A673 (cell line): Measurements from ENCODE around the gene AKAP1. TPM values are rescaled to one million over a fixed set of nuclear protein-coding genes. Genes with fewer than 3 reads are reported as not detected.

Source experiments
- BruUV-seq: library from RNA; stranded (reverse); fragments of 400-500 nt; replicated peaks from 2 replicates; lab custom pipeline; 2021; lab: Mats Ljungman, UMichigan
- CTCF ChIA-PET: fragments of 300-600 bp; sonication (Branson Sonifier 250); formaldehyde crosslinking; loops from one replicate; lab custom pipeline; 2022; ENCODE audit warnings: antibody characterized with exemption; lab: Charles Lee
- POLR2A ChIA-PET: fragments of 300-600 bp; sonication (Branson Sonifier 250); formaldehyde crosslinking; loops from one replicate; lab custom pipeline; 2022; ENCODE audit warnings: antibody characterized with exemption; ENCODE audit not compliant: low non-redundant PET; lab: Charles Lee
- DNase-seq: peaks from one replicate; pipeline ENCODE4 v3.0.0-alpha.2; 2015; ENCODE audit warnings: low spot score
- H3K27ac ChIP-seq: fragments of 200-600 bp; sonication (generic); 2 replicates; pipeline ENCODE4 v1.5.1; 2016; ENCODE audit warnings: mixed run types, low read depth, mild to moderate bottlenecking, mixed read lengths, antibody characterized with exemption, low read length; ENCODE audit not compliant: poor library complexity, severe bottlenecking
- H3K27me3 ChIP-seq: fragments of 200-600 bp; sonication (generic); replicated peaks from 2 replicates; pipeline ENCODE4 v1.6.1; 2017; ENCODE audit warnings: mixed run types, low read depth, mild to moderate bottlenecking, mixed read lengths, antibody characterized with exemption, low read length; ENCODE audit not compliant: insufficient read depth, poor library complexity
- H3K36me3 ChIP-seq: fragments of 200-600 bp; sonication (generic); 2 replicates; pipeline ENCODE4 v1.6.1; 2016; ENCODE audit warnings: mixed run types, mild to moderate bottlenecking, mixed read lengths, antibody characterized with exemption, low read length; ENCODE audit not compliant: insufficient read depth, poor library complexity, severe bottlenecking
- H3K4me1 ChIP-seq: fragments of 200-600 bp; sonication (generic); 2 replicates; pipeline ENCODE4 v1.6.1; 2017; ENCODE audit warnings: mixed run types, mild to moderate bottlenecking, mixed read lengths, antibody characterized with exemption, low read length; ENCODE audit not compliant: insufficient read depth, poor library complexity, severe bottlenecking
- H3K4me3 ChIP-seq: fragments of 200-600 bp; sonication (generic); 2 replicates; pipeline ENCODE4 v1.5.1; 2016; ENCODE audit warnings: low read depth, mixed run types, mild to moderate bottlenecking, mixed read lengths, low read length; ENCODE audit not compliant: poor library complexity, severe bottlenecking
- H3K9me3 ChIP-seq: fragments of 200-600 bp; sonication (generic); 2 replicates; pipeline ENCODE4 v1.6.1; 2016; ENCODE audit warnings: mixed run types, low read depth, mild to moderate bottlenecking, mixed read lengths, antibody characterized with exemption, low read length; ENCODE audit not compliant: poor library complexity, severe bottlenecking
- EZH2 ChIP-seq: fragments of 200-600 bp; sonication (generic); IDR thresholded peaks from 2 replicates; pipeline ENCODE4 v1.6.1; 2017; ENCODE audit warnings: borderline replicate concordance, low read depth, mild to moderate bottlenecking, mixed read lengths, antibody characterized with exemption, low read length; ENCODE audit not compliant: poor library complexity, severe bottlenecking
- intact Hi-C: fragments of 100-400 bp; cut with micrococcal nuclease; formaldehyde crosslinking; loops from one replicate; pipeline ENCODE4 v1.10.0; 2022; ENCODE audit not compliant: unreplicated experiment
- total RNA-seq: library from RNA; stranded (reverse); gene quantifications from 2 replicates; pipeline ENCODE4 v1.2.3, GENCODE V29; 2021
- TF ChIP-seq, protein P1 (sequence below): fragments of 300-800, 200-600 bp; sonication (generic); conservative IDR thresholded peaks from 2 replicates; pipeline ENCODE4 v1.5.1; 2017; ENCODE audit warnings: low read depth, mild to moderate bottlenecking, antibody characterized with exemption, low read length, moderate library complexity, mixed read lengths

The AKAP1 gene
- total RNA-seq, 1 experiment from 2014 or later, result 43.4 TPM

DNA sequence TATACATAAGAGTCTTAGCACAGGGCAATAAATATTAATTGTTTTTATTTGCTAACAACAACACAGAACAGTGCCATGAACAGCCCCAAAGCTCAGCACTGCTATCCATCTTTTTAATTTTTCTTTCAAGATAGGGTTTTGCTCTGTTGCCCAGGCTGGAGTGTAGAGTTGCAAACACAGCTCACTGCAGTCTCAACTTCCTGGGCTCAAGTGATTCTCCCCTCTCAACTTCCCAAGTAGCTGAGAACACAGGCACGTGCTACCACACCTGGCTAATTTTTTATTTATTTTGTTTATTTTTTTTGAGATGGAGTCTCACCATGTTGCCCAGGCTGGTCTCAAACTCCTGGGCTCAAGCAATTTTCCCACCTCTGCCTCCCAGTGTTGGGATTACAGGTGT is 47.6 kb upstream of the AKAP1 start:
- ChIA-PET POLR2A (no interaction called here), CTCF (no interaction called here)
- no TSS peak for BruUV-seq
- H3K27ac ChIP-seq, result no peak overlapping the region
- peaks cover 25% of the 10 kb centered on the region for H3K27me3 ChIP-seq
- intact Hi-C loops, result no loop called here
- TF ChIP-seq EZH2, result no peak
- TF ChIP-seq, protein P1, sequence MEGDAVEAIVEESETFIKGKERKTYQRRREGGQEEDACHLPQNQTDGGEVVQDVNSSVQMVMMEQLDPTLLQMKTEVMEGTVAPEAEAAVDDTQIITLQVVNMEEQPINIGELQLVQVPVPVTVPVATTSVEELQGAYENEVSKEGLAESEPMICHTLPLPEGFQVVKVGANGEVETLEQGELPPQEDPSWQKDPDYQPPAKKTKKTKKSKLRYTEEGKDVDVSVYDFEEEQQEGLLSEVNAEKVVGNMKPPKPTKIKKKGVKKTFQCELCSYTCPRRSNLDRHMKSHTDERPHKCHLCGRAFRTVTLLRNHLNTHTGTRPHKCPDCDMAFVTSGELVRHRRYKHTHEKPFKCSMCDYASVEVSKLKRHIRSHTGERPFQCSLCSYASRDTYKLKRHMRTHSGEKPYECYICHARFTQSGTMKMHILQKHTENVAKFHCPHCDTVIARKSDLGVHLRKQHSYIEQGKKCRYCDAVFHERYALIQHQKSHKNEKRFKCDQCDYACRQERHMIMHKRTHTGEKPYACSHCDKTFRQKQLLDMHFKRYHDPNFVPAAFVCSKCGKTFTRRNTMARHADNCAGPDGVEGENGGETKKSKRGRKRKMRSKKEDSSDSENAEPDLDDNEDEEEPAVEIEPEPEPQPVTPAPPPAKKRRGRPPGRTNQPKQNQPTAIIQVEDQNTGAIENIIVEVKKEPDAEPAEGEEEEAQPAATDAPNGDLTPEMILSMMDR, result no peak
- no peaks in the 10 kb centered on the region for H3K9me3 ChIP-seq
- H3K4me3 ChIP-seq, result no peak overlapping the region
- no peaks in the 10 kb centered on the region for H3K4me1 ChIP-seq
- DNase-seq, result no peak
- no peaks in the 10 kb centered on the region for H3K36me3 ChIP-seq

DNA sequence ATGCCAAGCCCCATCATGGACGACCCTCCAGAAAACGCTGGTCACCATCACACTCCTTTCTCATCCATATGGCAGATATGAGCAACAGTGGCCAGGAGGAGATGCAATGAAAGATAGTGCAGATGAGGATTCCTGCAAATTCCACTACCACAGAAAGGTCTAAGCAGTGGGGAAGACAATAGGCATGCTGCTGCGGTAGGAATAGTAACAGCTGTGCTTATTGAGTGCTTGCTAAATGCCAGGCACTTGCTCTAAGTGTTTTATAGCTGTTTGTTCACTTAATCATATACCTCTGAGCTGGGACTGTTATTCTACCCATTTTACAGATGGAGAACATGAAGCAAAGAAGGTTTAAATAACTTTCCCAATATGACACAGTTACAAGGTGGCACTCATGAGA is 46.6 kb upstream of the AKAP1 start:
- no peaks in the 10 kb centered on the region for H3K36me3 ChIP-seq
- CTCF ChIA-PET, result no interaction called here
- H3K27me3 ChIP-seq, result peaks cover 30% of the 10 kb centered on the region
- no peaks in the 10 kb centered on the region for H3K4me1 ChIP-seq
- DNase-seq, result no peak
- BruUV-seq, result no TSS peak
- no peak for TF ChIP-seq EZH2
- TF ChIP-seq, protein P1, result no peak
- intact Hi-C loops, result no loop called here
- H3K9me3 ChIP-seq, result no peaks in the 10 kb centered on the region
- H3K4me3 ChIP-seq, result no peak overlapping the region
- POLR2A ChIA-PET, result no interaction called here
- no peak overlapping the region for H3K27ac ChIP-seq

DNA sequence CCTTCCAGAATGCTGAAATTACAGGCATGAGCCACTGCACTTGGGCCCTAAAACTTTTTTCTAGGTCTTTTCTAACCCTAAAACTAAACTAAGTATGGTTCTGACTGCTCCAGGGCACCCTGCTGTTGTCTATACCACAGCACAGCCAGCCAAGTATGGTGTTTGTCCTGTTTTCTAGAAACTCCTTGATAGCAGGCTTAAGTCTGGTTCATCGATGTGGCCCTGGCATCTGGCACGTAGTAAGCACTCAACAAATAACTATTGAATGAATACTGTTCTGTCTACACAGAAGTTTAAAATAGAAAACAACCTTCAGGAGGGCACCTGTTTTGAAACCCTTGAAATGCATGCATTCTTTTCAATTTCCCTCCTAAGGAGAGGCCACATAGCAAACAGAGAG is 44.5 kb upstream of the AKAP1 start:
- Histone ChIP-seq H3K27me3 (peaks cover 36% of the 10 kb centered on the region), H3K4me3 (no peak overlapping the region), H3K9me3 (no peaks in the 10 kb centered on the region), H3K36me3 (no peaks in the 10 kb centered on the region), H3K4me1 (no peaks in the 10 kb centered on the region), H3K27ac (no peak overlapping the region)
- ChIA-PET POLR2A (no interaction called here), CTCF (no interaction called here)
- BruUV-seq, result no TSS peak
- DNase-seq, result no peak
- TF ChIP-seq, protein P1, result no peak
- no peak for TF ChIP-seq EZH2
- intact Hi-C loops, result no loop called here
